HG03097 (cell line): ENCODE measurements around the gene DNASE1L3.

Experiments
- ATAC-seq: cut with Tn5 transposase; IDR thresholded peaks from one replicate; pipeline ENCODE4 v1.9.1; 2021; ENCODE audit not compliant: unreplicated experiment, low FRiP score

Gene DNASE1L3

DNA sequence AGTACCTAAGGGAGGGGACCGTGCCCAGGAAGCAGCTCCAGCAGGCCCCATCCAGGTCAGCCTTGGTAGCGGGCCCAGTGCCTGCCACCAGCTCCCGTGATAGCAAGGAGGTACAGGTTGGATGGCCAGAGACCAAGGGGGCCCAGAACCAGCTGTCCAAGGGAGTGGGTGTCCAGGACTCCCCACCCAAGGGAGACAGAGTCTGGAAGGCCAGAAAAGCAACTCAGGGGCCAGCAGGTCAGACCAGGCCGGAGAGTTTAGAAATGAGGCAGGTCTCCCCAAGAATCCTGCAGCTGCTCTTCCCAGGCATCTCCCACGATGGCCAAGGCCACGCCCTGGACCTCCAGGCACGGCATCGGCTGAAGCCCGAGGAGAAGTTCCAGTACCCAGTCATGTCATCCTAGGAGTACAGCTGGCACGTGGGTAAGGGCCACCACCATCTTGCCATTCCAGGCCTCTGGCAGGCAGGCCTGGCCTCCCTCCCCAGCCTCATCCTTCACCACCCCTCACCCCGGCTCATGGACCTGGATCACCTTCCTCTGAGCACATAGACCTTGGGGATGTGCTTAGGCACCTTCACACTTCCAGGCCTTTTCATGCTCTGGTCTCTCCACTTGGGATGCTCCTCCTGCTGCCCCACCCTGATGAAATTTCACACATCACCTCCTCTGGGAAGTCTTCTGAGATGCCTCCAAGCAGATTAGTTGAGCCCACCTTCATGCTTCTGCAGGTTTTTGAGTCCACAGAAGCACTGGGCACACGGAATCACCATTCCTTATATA is 30.5 kb downstream of the DNASE1L3 start:
- no peak for ATAC-seq

- ATAC-seq = no peak
Observed at GRCh38 chr3:58179235-58180098, 31.3 kb downstream of the DNASE1L3 start.

GRCh38 chr3:58178528-58179234 is 32.1 kb downstream of the DNASE1L3 start:
- no peak for ATAC-seq

DNA sequence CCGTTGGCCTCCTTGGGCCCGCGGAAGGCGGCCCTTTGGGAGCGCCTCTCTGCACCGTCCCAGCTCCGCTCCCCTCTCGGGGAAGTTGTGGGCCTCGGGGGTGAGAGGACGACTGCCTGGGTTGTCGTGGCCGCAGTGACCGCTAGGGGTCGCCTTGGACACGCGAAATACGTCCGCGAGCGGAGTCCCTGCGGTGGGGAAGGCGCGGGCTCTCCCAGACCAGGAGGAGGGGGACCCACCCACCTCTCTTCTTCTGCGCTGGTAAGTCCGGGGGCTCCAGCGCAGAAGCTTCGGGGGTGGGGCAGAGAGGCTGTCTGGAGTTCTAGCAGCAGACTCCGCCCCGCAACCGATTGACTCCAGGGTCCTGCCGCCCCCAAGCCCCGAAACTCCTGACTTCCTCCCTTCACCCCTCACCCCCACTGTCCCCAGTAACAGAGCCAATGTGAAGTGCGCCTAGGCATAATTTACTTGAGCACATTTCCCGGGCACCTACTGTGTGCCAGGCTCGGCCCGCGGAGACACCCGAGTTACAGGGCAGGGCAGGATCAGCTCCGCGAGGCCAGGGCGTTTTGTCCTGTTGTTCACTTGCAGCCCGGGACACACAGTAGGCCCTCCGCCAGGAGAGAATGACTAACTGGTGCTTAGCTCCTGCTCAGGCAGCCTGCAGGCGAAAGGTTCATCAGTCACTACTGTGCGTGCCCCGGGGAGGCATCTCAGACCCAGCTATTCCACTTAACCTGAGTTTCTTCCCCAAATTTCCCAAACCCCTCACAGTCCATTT is 32.8 kb downstream of the DNASE1L3 start:
- ATAC-seq = no peak

DNA sequence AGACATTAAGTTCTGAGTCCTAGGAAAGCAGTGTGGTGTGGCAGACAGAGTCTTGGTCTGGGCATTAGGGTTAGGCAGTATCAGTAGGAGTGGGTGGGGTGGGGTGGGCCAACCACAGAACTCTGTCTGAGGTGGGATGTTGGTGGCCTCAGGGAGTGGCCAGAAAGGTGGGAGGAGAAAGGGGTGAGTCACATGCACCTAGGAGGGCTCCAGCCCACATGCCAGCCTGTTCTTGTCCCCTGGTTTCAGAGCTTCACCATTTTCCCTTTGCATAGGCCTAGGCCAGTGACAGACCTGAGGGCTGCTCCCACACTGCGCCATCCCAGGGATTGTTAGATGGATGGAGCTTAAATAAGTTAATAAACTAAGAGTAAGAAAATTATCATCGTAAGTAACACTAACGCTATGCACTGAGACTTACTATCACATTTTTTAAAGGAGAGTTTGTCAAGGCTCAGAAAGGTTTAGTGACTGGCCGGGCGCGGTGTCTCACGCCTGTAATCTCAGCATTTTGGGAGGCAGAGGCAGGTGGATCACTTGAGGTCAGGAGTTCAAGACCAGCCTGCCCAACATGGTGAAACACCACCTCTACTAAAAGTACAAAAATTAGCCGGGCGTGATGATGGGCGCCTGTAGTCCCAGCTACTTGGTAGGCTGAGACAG is 33.8 kb downstream of the DNASE1L3 start:
- ATAC-seq = no peak

DNA sequence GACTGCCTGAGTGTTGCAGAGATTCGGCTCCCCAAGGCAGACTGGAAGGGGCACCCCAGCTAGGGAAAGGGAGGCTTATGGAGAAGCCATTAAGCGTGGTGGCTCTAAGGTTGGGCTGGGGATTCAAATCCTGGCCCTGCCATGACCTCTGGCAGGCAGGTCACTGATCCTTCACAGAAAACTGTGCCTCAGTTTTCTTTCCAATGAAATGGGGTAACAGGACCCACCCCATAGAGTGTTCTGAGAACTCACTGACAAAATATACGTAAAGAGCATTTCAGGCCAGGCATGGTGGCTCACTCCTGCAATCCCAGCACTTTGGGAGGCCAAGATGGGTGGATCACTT is 34.6 kb downstream of the DNASE1L3 start:
- ATAC-seq = no peak

DNA sequence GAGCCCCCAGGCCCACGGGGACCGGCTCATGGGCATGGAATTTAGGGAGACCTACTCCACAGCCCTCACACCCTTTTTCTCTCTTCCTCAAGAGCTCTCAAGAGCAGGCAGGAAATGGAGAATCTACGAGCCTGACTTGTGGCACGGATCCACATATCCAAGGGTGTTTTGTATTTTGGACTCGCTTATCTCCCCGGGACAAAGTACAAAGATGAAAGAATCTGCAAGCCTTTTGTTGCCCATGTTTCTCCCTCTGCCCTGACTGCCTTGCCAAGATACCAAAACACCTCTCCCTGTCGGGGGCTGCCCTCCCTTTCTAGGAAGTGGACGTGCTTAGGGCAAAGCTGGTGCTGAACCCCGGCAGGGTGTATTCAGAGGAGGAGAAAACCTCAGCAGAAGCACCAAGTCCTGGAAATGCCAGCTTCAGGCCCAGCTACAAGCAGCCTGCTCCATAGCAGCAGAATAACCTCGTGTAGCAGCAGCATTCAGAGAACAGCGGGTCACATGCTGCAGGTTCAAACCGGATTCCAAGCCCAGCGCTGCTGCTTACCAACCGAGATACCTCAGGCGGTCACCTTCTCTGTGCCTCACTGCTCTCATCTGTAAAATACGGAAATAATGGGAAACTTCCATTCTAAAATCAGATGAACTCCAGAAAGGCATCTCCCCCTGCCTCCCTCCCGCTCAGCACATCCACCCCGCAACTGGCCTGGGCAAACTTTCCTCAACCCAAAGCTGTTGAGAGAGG is 35.2 kb downstream of the DNASE1L3 start:
- ATAC-seq = no peak

- ATAC-seq = no peak
Observed at GRCh38 chr3:58175187-58175436, 35.7 kb downstream of the DNASE1L3 start.

DNA sequence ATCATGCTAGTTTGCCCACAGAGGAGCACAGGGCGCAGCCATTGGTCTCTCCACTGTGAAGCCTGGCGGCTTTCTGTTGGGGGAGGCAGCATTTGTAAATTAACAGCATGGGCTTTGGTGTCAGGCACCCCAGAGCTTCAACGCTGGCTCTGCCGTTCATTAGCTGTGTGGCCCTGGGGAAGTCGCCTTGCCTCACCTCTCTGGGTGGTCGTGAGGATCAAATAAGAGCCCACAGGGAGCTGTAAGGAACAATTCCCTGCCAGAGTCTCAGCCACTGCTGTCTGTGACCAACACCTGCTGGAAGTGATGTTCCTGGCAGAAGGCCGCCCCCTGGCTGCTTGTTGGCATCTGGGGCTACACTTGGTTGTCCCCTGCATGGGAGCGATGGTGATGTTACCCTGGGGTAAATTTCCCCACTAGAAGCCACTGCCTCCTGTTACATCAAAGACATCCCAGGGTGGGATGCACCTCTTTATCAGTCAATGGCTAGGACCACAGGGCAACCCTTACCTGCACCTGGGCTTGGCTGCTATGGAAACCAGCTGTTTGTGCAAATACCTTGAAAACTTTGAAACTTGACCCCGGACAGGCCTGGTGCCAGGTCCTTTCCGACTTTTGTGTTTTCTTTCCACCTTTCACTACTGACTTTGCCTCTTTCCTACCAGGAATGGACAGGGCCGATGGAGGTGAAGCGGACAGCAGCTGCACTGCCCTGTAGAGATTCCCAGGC is 36.9 kb downstream of the DNASE1L3 start:
- no peak for ATAC-seq

DNA sequence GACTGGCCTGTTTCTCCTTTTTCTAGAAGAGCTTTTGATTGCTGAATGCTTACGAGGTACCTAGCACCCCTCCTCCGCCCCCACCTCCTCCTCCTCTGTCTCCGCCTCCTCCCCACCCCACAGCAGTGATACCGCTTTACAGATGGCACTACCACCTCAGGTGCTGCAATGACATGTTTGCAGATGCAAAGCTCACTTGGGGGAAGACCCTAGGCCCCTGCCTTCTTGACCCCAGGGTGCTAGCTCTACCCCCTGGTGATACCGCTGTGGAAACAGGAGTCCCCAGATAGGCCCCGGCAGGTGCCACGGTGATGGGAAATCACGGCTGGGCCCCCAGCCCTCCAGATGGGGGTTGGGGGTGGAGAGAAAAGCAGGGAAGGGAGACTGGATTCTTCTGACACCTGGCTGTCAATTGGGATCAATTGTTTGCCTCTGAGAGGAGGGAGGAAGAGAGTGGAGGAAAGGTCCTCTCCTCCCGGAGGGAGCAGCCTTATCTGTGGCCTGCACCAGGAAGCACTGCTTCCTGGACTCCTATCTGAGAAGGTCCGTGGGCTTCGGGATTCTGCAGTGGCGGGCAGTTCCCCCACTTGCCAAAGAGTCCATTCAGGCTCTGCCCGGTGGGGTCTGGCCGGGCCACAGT is 37.6 kb downstream of the DNASE1L3 start:
- ATAC-seq = no peak

- no peak for ATAC-seq
Observed at GRCh38 chr3:58171126-58171525, 39.6 kb downstream of the DNASE1L3 start.

DNA sequence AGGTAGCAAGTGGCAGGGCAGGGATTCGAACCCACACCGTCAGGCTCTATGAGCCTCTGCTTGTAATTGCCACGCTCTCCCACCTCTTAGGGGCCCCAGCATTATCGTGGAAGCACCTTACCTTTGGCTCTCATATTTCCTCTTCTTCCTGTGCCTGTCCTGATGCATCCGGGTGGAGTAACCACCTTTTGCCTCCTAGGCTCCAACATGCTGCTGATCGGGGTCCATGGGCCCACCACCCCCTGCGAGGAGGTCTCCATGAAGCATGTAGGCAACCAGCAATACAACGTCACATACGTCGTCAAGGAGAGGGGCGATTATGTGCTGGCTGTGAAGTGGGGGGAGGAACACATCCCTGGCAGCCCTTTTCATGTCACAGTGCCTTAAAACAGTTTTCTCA is 40.4 kb downstream of the DNASE1L3 start:
- no peak for ATAC-seq

DNA sequence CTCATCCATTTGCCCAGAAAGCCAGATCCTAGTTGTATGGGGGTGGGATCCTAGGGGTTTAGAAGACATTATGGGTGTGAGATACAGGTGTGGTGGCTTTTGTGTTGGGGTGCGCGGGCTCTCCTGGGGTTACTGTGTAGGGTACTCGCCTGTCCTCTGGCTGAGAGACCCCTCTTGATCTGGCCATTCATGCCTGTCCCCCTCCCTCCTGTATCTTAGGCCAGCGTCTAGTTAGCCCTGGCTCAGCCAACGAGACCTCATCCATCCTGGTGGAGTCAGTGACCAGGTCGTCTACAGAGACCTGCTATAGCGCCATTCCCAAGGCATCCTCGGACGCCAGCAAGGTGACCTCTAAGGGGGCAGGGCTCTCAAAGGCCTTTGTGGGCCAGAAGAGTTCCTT is 41.4 kb downstream of the DNASE1L3 start:
- ATAC-seq = no peak

- ATAC-seq = no peak
Observed at GRCh38 chr3:58168498-58168897, 42.3 kb downstream of the DNASE1L3 start.

GRCh38 chr3:58167431-58168351 is 43.1 kb downstream of the DNASE1L3 start:
- peak; percentile 65 for ATAC-seq

DNA sequence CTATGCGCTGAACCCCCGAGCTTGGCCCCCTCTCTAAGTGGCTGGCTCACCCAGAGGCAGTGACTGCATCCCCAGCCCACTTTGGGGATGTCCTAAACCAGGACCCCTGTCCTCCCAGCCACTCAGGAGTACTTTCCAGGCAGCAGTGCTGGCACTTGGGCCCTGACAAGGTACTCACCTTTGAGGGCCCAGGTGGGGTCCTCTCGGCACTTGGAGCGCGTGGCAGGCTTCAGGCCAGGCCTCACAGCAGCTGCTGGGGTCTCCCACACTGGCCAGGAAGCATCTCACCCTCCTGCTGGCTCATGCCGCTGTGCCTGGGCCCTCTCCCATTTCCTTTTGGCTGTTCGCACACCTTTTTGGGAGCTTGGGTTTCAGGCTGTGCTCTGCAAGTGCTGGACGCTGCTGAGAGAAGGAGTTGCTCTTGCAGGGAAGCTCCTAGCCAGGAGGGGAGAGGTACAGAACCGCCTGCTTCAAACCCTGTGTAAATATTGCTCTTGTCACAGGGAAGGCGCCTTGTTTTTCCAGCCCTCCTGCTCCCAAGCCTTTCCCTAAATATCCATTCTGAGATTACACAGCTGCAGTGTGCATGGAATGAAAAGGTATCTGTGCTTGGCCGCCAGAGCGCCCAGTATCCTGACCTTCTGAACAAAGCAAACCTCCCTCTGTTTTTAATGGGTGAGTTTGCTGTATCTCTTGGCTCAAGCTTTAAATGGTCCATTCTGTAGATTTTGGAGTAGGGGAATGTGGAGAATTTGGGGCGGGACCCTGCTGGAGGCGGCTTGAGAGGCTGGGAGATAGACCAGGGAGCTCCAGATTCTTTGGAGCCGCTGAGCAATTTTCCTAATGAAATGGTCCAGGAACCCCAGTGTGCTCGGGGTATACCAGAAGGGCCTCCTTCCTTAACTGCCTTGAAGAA is 45.6 kb downstream of the DNASE1L3 start:
- no peak for ATAC-seq
